Measurements from ENCODE around the gene CCL22.
A peak's percentile ranks its signal among the peaks of the same experiment; 100 is the strongest.

CCL22 gene

DNA sequence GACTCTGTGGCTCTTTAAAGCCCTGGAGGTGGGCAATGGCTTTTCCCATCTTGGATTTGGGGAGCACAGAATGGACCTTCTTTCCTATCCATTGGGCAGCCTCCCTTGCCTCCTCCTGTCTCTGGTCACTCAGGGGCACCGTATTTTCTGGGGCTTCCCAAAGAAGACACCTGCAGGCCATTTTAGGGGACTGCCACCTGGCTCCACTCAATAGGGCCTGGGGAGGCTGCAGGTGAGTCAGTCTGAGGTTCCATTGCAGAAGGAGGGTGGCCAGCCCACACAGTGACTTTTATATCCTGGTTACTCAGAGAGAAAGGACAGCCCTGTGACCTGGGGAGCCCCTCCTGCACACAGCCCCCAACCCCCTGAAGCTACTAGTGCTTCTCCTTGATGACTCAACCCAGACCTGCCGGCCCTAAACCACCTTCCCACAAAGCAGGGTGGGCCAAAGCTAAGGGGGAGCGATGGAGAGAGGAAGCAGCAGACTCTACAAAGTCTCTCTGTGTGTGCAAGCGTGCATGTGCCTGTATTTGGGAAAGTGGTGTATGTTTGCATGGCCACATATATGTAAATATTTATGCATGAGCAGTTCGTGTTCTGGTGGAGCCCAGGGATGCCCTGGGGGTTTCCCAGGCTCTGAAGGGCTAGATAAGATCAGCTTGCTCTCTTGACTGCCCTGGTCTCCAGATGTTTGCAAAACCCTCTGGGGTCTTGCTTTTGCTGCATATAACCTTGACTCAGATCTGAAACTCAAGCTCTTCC lies 18.7 kb downstream of the CCL22 start:
- Histone ChIP-seq H3K9me3 (ENCODE audit: control insufficient read depth, insufficient read depth, low read length) (no peaks in the 10 kb centered on the region), H3K36me3 (ENCODE audit: control insufficient read depth, insufficient read depth, low read length) (no peaks in the 10 kb centered on the region), H3K27me3 (ENCODE audit: control insufficient read depth, insufficient read depth, low read length) (no peaks in the 10 kb centered on the region), H3K27ac (ENCODE audit: low read depth, low read length) (peak overlapping the region; percentile 67), H3K9ac (ENCODE audit: low read depth, low read length) (no peak overlapping the region), H3K4me1 (ENCODE audit: control insufficient read depth, insufficient read depth, low read length) (peaks cover 20% of the 10 kb centered on the region), H3K4me3 (ENCODE audit: low read depth, low read length) (no peak overlapping the region)

DNA sequence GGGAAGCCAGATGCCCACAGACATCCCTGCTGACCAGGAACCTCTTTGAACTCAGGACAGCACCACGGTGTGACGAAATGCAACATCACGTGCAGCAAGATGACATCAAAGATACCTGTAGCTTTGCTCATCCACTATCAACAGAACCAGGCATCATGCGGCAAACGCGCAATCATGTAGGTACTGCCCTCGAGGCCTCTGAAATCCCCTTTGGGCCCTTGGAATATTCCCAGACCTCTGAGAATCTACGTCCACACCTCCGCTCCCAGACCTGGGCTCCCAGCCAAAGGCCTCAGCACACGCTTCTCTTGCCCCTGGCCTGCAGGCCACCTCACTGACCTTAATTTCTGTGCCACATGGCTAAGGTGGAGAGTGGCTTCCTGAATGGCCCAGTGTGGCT lies 21.0 kb downstream of the CCL22 start:
- no peak overlapping the region for H3K27ac ChIP-seq (ENCODE audit: low read depth, low read length)
- no peak overlapping the region for H3K9ac ChIP-seq (ENCODE audit: low read depth, low read length)
- no peaks in the 10 kb centered on the region for H3K36me3 ChIP-seq (ENCODE audit: control insufficient read depth, insufficient read depth, low read length)
- no peaks in the 10 kb centered on the region for H3K27me3 ChIP-seq (ENCODE audit: control insufficient read depth, insufficient read depth, low read length)
- no peak overlapping the region for H3K4me3 ChIP-seq (ENCODE audit: low read depth, low read length)
- H3K9me3 ChIP-seq (ENCODE audit: control insufficient read depth, insufficient read depth, low read length) = no peaks in the 10 kb centered on the region
- no peaks in the 10 kb centered on the region for H3K4me1 ChIP-seq (ENCODE audit: control insufficient read depth, insufficient read depth, low read length)

DNA sequence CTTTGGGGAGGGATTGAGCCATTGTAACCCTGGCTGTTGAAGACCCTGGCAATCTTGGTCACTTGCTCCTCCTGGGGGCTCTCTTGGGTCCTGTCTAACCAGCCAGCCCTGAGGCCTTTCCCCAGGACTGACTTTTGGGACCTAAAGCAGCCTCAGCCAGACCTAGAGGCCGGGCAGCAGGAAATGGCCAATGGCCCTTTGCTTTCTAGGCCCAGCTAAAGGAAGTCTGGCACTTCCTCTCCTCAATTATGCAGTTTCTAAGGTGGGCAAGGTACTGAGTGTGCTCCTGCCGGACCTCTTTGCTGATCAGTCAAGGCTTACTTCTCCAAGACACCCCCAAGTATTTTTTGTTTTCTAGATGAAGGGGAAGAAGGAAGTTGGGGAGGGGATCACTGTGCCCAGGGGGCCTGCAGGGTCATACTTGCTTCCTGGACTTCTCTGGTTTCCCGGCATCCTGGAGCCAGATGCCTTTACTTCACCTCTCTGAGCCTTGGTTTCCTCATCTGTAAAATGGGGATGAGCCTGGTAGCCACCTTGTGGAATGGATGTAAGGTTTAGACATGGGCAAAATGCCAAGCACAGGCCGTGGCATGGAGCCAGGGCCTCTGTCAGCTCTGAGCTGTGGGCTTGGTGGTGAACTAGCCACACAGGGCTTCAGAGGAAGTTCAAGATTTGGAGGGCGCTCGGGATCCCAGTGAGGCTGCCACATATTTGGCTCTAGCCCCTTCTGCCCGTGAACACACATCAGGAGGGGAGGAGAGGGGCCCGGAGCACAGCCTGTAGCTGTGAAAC lies 22.3 kb downstream of the CCL22 start:
- no peaks in the 10 kb centered on the region for H3K36me3 ChIP-seq (ENCODE audit: control insufficient read depth, insufficient read depth, low read length)
- no peaks in the 10 kb centered on the region for H3K9me3 ChIP-seq (ENCODE audit: control insufficient read depth, insufficient read depth, low read length)
- H3K4me1 ChIP-seq (ENCODE audit: control insufficient read depth, insufficient read depth, low read length) = no peaks in the 10 kb centered on the region
- no peaks in the 10 kb centered on the region for H3K27me3 ChIP-seq (ENCODE audit: control insufficient read depth, insufficient read depth, low read length)
- H3K27ac ChIP-seq (ENCODE audit: low read depth, low read length) = no peak overlapping the region
- no peak overlapping the region for H3K9ac ChIP-seq (ENCODE audit: low read depth, low read length)
- H3K4me3 ChIP-seq (ENCODE audit: low read depth, low read length) = no peak overlapping the region

DNA sequence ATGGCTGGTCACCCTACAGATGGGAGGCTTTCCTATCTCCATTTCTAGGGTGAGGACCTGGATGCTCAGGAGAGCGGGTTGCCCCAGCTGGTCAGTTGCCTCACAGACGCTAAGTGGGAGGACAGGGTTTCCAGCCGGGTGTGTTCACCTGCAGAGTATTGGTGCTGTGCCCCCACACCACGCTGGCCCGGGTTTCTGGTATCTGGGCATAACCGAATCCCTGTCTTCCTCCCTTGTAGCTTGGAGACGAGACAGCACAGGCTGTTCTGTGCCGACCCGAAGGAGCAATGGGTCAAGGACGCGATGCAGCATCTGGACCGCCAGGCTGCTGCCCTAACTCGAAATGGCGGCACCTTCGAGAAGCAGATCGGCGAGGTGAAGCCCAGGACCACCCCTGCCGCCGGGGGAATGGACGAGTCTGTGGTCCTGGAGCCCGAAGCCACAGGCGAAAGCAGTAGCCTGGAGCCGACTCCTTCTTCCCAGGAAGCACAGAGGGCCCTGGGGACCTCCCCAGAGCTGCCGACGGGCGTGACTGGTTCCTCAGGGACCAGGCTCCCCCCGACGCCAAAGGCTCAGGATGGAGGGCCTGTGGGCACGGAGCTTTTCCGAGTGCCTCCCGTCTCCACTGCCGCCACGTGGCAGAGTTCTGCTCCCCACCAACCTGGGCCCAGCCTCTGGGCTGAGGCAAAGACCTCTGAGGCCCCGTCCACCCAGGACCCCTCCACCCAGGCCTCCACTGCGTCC lies 23.4 kb downstream of the CCL22 start:
- H3K4me3 ChIP-seq (ENCODE audit: low read depth, low read length) = no peak overlapping the region
- H3K36me3 ChIP-seq (ENCODE audit: control insufficient read depth, insufficient read depth, low read length) = no peaks in the 10 kb centered on the region
- H3K4me1 ChIP-seq (ENCODE audit: control insufficient read depth, insufficient read depth, low read length) = no peaks in the 10 kb centered on the region; the same call in 1 of the 2 replicates
- H3K27me3 ChIP-seq (ENCODE audit: control insufficient read depth, insufficient read depth, low read length) = no peaks in the 10 kb centered on the region
- H3K9ac ChIP-seq (ENCODE audit: low read depth, low read length) = no peak overlapping the region
- H3K9me3 ChIP-seq (ENCODE audit: control insufficient read depth, insufficient read depth, low read length) = no peaks in the 10 kb centered on the region
- no peak overlapping the region for H3K27ac ChIP-seq (ENCODE audit: low read depth, low read length)

DNA sequence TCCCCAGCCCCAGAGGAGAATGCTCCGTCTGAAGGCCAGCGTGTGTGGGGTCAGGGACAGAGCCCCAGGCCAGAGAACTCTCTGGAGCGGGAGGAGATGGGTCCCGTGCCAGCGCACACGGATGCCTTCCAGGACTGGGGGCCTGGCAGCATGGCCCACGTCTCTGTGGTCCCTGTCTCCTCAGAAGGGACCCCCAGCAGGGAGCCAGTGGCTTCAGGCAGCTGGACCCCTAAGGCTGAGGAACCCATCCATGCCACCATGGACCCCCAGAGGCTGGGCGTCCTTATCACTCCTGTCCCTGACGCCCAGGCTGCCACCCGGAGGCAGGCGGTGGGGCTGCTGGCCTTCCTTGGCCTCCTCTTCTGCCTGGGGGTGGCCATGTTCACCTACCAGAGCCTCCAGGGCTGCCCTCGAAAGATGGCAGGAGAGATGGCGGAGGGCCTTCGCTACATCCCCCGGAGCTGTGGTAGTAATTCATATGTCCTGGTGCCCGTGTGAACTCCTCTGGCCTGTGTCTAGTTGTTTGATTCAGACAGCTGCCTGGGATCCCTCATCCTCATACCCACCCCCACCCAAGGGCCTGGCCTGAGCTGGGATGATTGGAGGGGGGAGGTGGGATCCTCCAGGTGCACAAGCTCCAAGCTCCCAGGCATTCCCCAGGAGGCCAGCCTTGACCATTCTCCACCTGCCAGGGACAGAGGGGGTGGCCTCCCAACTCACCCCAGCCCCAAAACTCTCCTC lies 24.1 kb downstream of the CCL22 start:
- no peaks in the 10 kb centered on the region for H3K27me3 ChIP-seq (ENCODE audit: control insufficient read depth, insufficient read depth, low read length)
- H3K27ac ChIP-seq (ENCODE audit: low read depth, low read length) = no peak overlapping the region
- H3K36me3 ChIP-seq (ENCODE audit: control insufficient read depth, insufficient read depth, low read length) = no peaks in the 10 kb centered on the region
- no peak overlapping the region for H3K4me3 ChIP-seq (ENCODE audit: low read depth, low read length)
- no peak overlapping the region for H3K9ac ChIP-seq (ENCODE audit: low read depth, low read length)
- H3K4me1 ChIP-seq (ENCODE audit: control insufficient read depth, insufficient read depth, low read length) = no peaks in the 10 kb centered on the region; the same call in 1 of the 2 replicates
- H3K9me3 ChIP-seq (ENCODE audit: control insufficient read depth, insufficient read depth, low read length) = no peaks in the 10 kb centered on the region

DNA sequence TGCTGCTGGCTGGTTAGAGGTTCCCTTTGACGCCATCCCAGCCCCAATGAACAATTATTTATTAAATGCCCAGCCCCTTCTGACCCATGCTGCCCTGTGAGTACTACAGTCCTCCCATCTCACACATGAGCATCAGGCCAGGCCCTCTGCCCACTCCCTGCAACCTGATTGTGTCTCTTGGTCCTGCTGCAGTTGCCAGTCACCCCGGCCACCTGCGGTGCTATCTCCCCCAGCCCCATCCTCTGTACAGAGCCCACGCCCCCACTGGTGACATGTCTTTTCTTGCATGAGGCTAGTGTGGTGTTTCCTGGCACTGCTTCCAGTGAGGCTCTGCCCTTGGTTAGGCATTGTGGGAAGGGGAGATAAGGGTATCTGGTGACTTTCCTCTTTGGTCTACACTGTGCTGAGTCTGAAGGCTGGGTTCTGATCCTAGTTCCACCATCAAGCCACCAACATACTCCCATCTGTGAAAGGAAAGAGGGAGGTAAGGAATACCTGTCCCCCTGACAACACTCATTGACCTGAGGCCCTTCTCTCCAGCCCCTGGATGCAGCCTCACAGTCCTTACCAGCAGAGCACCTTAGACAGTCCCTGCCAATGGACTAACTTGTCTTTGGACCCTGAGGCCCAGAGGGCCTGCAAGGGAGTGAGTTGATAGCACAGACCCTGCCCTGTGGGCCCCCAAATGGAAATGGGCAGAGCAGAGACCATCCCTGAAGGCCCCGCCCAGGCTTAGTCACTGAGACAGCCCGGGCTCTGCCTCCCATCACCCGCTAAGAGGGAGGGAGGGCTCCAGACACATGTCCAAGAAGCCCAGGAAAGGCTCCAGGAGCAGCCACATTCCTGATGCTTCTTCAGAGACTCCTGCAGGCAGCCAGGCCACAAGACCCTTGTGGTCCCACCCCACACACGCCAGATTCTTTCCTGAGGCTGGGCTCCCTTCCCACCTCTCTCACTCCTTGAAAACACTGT lies 25.0 kb downstream of the CCL22 start:
- Histone ChIP-seq H3K4me3 (ENCODE audit: low read depth, low read length) (no peak overlapping the region), H3K36me3 (ENCODE audit: control insufficient read depth, insufficient read depth, low read length) (no peaks in the 10 kb centered on the region), H3K9ac (ENCODE audit: low read depth, low read length) (no peak overlapping the region), H3K9me3 (ENCODE audit: control insufficient read depth, insufficient read depth, low read length) (no peaks in the 10 kb centered on the region), H3K27me3 (ENCODE audit: control insufficient read depth, insufficient read depth, low read length) (no peaks in the 10 kb centered on the region), H3K27ac (ENCODE audit: low read depth, low read length) (no peak overlapping the region), H3K4me1 (ENCODE audit: control insufficient read depth, insufficient read depth, low read length) (no peaks in the 10 kb centered on the region; the same call in 1 of the 2 replicates)

DNA sequence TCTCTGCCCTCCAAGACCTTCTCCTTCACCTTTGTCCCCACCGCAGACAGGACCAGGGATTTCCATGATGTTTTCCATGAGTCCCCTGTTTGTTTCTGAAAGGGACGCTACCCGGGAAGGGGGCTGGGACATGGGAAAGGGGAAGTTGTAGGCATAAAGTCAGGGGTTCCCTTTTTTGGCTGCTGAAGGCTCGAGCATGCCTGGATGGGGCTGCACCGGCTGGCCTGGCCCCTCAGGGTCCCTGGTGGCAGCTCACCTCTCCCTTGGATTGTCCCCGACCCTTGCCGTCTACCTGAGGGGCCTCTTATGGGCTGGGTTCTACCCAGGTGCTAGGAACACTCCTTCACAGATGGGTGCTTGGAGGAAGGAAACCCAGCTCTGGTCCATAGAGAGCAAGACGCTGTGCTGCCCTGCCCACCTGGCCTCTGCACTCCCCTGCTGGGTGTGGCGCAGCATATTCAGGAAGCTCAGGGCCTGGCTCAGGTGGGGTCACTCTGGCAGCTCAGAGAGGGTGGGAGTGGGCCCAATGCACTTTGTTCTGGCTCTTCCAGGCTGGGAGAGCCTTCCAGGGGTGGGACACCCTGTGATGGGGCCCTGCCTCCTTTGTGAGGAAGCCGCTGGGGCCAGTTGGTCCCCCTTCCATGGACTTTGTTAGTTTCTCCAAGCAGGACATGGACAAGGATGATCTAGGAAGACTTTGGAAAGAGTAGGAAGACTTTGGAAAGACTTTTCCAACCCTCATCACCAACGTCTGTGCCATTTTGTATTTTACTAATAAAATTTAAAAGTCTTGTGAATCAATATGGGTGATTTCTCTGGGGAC lies 25.9 kb downstream of the CCL22 start:
- H3K4me3 ChIP-seq (ENCODE audit: low read depth, low read length) = no peak overlapping the region
- no peaks in the 10 kb centered on the region for H3K9me3 ChIP-seq (ENCODE audit: control insufficient read depth, insufficient read depth, low read length)
- H3K27me3 ChIP-seq (ENCODE audit: control insufficient read depth, insufficient read depth, low read length) = no peaks in the 10 kb centered on the region
- H3K9ac ChIP-seq (ENCODE audit: low read depth, low read length) = no peak overlapping the region
- no peaks in the 10 kb centered on the region for H3K36me3 ChIP-seq (ENCODE audit: control insufficient read depth, insufficient read depth, low read length)
- no peak overlapping the region for H3K27ac ChIP-seq (ENCODE audit: low read depth, low read length)
- no peaks in the 10 kb centered on the region; the same call in 1 of the 2 replicates for H3K4me1 ChIP-seq (ENCODE audit: control insufficient read depth, insufficient read depth, low read length)

DNA sequence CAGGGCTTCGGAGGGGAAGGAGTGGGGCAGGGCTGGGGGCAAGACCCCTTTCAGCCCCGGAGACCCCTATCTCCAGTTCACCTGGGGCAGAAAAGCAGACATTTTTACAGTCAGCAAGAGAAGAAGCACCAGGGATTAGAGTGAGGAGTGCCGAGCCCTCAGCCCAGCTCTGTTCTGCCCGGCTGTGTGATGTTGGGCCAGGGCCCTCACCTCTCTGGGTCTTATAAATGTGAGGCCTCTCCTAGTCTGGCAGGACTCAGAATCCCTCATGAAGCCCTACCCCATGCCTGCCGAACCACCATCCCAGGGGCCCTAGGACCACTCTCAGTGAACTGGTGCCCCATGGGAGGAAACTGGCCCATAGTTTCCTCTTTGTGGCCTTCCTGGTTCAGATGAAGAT lies 26.5 kb downstream of the CCL22 start:
- Histone ChIP-seq H3K27me3 (ENCODE audit: control insufficient read depth, insufficient read depth, low read length) (no peaks in the 10 kb centered on the region), H3K9me3 (ENCODE audit: control insufficient read depth, insufficient read depth, low read length) (no peaks in the 10 kb centered on the region), H3K27ac (ENCODE audit: low read depth, low read length) (no peak overlapping the region), H3K4me3 (ENCODE audit: low read depth, low read length) (no peak overlapping the region), H3K36me3 (ENCODE audit: control insufficient read depth, insufficient read depth, low read length) (no peaks in the 10 kb centered on the region), H3K9ac (ENCODE audit: low read depth, low read length) (no peak overlapping the region), H3K4me1 (ENCODE audit: control insufficient read depth, insufficient read depth, low read length) (no peaks in the 10 kb centered on the region; the same call in 1 of the 2 replicates)

DNA sequence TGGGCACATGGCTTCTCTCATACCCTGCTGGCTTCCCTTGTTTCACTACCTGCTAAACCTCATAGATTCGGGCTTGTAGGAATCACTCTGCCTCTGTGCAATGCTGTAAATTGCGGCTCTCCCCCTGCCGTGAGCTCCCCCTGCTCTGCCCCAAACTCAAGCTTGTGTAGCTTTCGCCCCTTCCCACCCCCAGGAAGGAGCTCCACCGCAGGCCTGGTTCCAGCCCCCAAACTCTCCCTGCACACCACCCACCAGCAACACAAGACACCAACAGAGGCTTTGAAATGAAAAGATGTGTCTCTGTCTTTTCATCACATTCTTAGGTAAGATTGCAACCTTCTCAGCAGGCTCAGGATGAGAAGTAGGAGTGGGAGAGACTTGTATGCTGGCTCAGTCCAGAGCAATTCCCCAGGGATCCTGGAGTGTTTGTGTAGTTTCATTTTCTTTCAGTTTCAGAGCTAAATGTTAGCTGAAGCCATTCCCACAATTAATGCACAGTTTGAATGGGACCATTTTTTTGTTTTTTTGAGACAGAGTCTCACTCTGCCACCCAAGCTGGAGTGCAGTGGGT lies 27.9 kb downstream of the CCL22 start:
- H3K4me3 ChIP-seq (ENCODE audit: low read depth, low read length) = no peak overlapping the region
- no peaks in the 10 kb centered on the region for H3K9me3 ChIP-seq (ENCODE audit: control insufficient read depth, insufficient read depth, low read length)
- no peaks in the 10 kb centered on the region for H3K27me3 ChIP-seq (ENCODE audit: control insufficient read depth, insufficient read depth, low read length)
- no peaks in the 10 kb centered on the region; the same call in 1 of the 2 replicates for H3K4me1 ChIP-seq (ENCODE audit: control insufficient read depth, insufficient read depth, low read length)
- H3K27ac ChIP-seq (ENCODE audit: low read depth, low read length) = peak overlapping the region; percentile 43
- H3K36me3 ChIP-seq (ENCODE audit: control insufficient read depth, insufficient read depth, low read length) = no peaks in the 10 kb centered on the region
- no peak overlapping the region for H3K9ac ChIP-seq (ENCODE audit: low read depth, low read length)

Measured in HUES48 (cell line).